GM23248 (cell line): ENCODE results near the gene NPR2. TPM values are rescaled to one million over a fixed set of nuclear protein-coding genes. Genes with fewer than 3 reads are reported as not detected.

Experiments used
- DNase-seq: peaks from one replicate; pipeline ENCODE4 v3.0.0-alpha.2; 2015
- H2AFZ ChIP-seq: fragments of 200-600 bp; sonication (generic); 2 replicates; pipeline ENCODE4 v1.6.1; 2016; ENCODE audit warnings: antibody characterized with exemption
- H3F3A ChIP-seq: fragments of 200-600 bp; sonication (generic); 2 replicates; pipeline ENCODE4 v1.6.1; 2016; ENCODE audit warnings: mild to moderate bottlenecking, antibody characterized with exemption, mixed run types; ENCODE audit not compliant: insufficient read depth
- H3K27ac ChIP-seq: fragments of 200-600 bp; sonication (generic); 2 replicates; pipeline ENCODE4 v1.5.1; 2016; ENCODE audit warnings: mild to moderate bottlenecking
- H3K27me3 ChIP-seq: fragments of 200-600 bp; sonication (generic); replicated peaks from 2 replicates; pipeline ENCODE4 v1.6.1; 2016; ENCODE audit warnings: mild to moderate bottlenecking; ENCODE audit not compliant: insufficient read depth
- H3K36me3 ChIP-seq: fragments of 200-600 bp; sonication (generic); 2 replicates; pipeline ENCODE4 v1.6.1; 2016; ENCODE audit warnings: low read depth, mild to moderate bottlenecking
- H3K4me1 ChIP-seq: fragments of 200-600 bp; sonication (generic); 2 replicates; pipeline ENCODE4 v1.6.1; 2016; ENCODE audit warnings: mild to moderate bottlenecking; ENCODE audit not compliant: insufficient read depth
- H3K4me2 ChIP-seq: fragments of 200-600 bp; sonication (generic); one replicate; pipeline ENCODE4 v1.6.1; 2016; ENCODE audit warnings: mild to moderate bottlenecking; ENCODE audit not compliant: unreplicated experiment
- H3K4me3 ChIP-seq: fragments of 200-600 bp; sonication (generic); 2 replicates; pipeline ENCODE4 v1.5.1; 2016; ENCODE audit warnings: mild to moderate bottlenecking
- H3K79me2 ChIP-seq: fragments of 200-600 bp; sonication (generic); 2 replicates; pipeline ENCODE4 v1.6.1; 2016; ENCODE audit warnings: mild to moderate bottlenecking; ENCODE audit not compliant: insufficient read depth
- H3K9ac ChIP-seq: fragments of 200-600 bp; sonication (generic); 2 replicates; pipeline ENCODE4 v1.6.1; 2016; ENCODE audit warnings: mild to moderate bottlenecking
- H3K9me2 ChIP-seq: fragments of 200-600 bp; sonication (generic); 2 replicates; pipeline ENCODE4 v1.6.1; 2016; ENCODE audit warnings: mixed run types, mild to moderate bottlenecking, moderate library complexity; ENCODE audit not compliant: insufficient read depth
- H3K9me3 ChIP-seq: fragments of 200-600 bp; sonication (generic); one replicate; pipeline ENCODE4 v1.6.1; 2017; ENCODE audit warnings: low read depth
- H4K20me1 ChIP-seq: fragments of 200-600 bp; sonication (generic); 2 replicates; pipeline ENCODE4 v1.6.0; 2016; ENCODE audit not compliant: insufficient read depth
- EZH2 ChIP-seq: fragments of 200-600 bp; sonication (generic); IDR thresholded peaks from 2 replicates; pipeline ENCODE4 v1.6.1; 2018; ENCODE audit warnings: antibody characterized with exemption, mild to moderate bottlenecking; ENCODE audit not compliant: insufficient read depth, poor library complexity, severe bottlenecking
- EZH2phosphoT487 ChIP-seq: fragments of 200-600 bp; sonication (generic); IDR thresholded peaks from 2 replicates; pipeline ENCODE4 v1.6.1; 2018; ENCODE audit warnings: antibody characterized with exemption, moderate library complexity, mild to moderate bottlenecking, low read depth; ENCODE audit not compliant: insufficient read depth
- WGBS, 2 experiments: methylation state at CpG; one replicate each; pipeline ENCODE4 v1.1.6; 2015 to 2017; ENCODE audit warnings: low lambda C conversion rate in 2 of 2, low coverage in 1 of 2; ENCODE audit errors: missing lambda C conversion rate in 2 of 2; 5-methylcytosine and 5-hydroxymethylcytosine counted together
- in situ Hi-C: fragments of 300-500 bp; cut with MboI; formaldehyde crosslinking; loops from 2 replicates; pipeline ENCODE4 v1.15.0; 2020
- polyA plus RNA-seq: library from polyadenylated mRNA; unstranded; fragments of >200 nt; fragmentation: Nextera tagmentation; extraction: Ambion mirVana; gene quantifications from 2 replicates; pipeline ENCODE4 v1.2.1, GENCODE V29; 2016
- small RNA-seq: library from RNA; depleted of rRNA; stranded (forward); fragments of <200 nt; gene quantifications from one replicate; pipeline ENCODE3, GENCODE V24; 2014; ENCODE audit warnings: low read depth, low replicate concordance
- total RNA-seq: library from RNA; depleted of rRNA; stranded (reverse); fragments of >200 nt; shearing (Covaris generic); gene quantifications from 2 replicates; pipeline ENCODE4 v1.2.3, GENCODE V29; 2014; rRNA removed

Gene NPR2
- total and polyA plus RNA-seq, 2 experiments from 2014 or later = 11.8 to 26.9 TPM

DNA sequence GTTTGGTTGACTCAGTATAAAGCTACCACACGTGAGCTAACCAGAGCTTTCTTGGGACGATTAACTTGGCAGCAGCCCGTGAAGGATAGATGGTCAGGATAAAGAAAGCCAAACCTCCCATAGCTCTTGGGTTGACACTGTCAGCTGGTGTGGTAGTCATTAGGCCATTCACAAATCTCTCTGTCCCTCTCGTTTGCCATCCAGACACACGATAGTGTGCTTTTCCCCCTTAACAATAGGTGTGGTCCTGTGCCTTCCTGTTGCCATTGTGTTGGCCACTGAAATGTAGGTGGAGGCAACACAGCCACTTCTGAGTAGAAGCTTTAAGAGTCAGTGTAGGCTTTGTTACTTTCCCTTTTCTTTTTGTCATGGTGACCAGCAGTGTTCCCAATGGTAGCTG, 67.1 kb downstream of the NPR2 start:
- Histone ChIP-seq H3K36me3 (no peaks in the 10 kb centered on the region), H3K9ac (no peak overlapping the region), H3K79me2 (no peaks in the 10 kb centered on the region), H4K20me1 (no peaks in the 10 kb centered on the region), H3K9me2 (no peaks in the 10 kb centered on the region), H3K4me2 (no peak overlapping the region), H3F3A (no peaks in the 10 kb centered on the region), H3K4me3 (no peak overlapping the region), H3K27ac (no peak overlapping the region), H3K9me3 (no peaks in the 10 kb centered on the region), H3K27me3 (peaks cover 15% of the 10 kb centered on the region), H3K4me1 (no peaks in the 10 kb centered on the region), H2AFZ (no peak overlapping the region)
- DNase-seq = no peak
- WGBS, 2 experiments = 45 to 52% methylated on average over 5 of the region's 5 CpGs
- TF ChIP-seq EZH2 (no peak), EZH2phosphoT487 (no peak)
- in situ Hi-C loops = no loop called here

Small RNA genes within 50 kb of the gene (small RNA-seq; reads per million reads assigned to genes)
- not detected for gene HINT2

Other genes with a start within 250 kb of the NPR2 start
- gene TESK1, start 186.3 kb upstream of the NPR2 start, total RNA-seq = 21.6 and 33.0 TPM in 2 replicates
- gene TESK1, start 186.3 kb upstream of the NPR2 start, polyA plus RNA-seq = 14.1 and 14.9 TPM in 2 replicates
- gene CD72, start 173.2 kb upstream of the NPR2 start, total RNA-seq = 3.9 TPM in 1 of 2 replicates, not detected in the other
- gene CD72, start 173.2 kb upstream of the NPR2 start, polyA plus RNA-seq = 1.6 and 1.9 TPM in 2 replicates
- not detected in 2 replicates for gene SIT1, start 140.7 kb upstream of the NPR2 start, total RNA-seq
- 0.58 TPM in 1 of 2 replicates, not detected in the other for gene SIT1, start 140.7 kb upstream of the NPR2 start, polyA plus RNA-seq
- 14,230 and 20,944 TPM in 2 replicates for gene RMRP, start 133.6 kb upstream of the NPR2 start, total RNA-seq
- not detected in 2 replicates for gene RMRP, start 133.6 kb upstream of the NPR2 start, polyA plus RNA-seq
- gene CCDC107, start 133.3 kb upstream of the NPR2 start, total RNA-seq = 20.5 and 28.6 TPM in 2 replicates
- gene CCDC107, start 133.3 kb upstream of the NPR2 start, polyA plus RNA-seq = 52.8 and 55.7 TPM in 2 replicates
- gene ARHGEF39, start 126.4 kb upstream of the NPR2 start, total RNA-seq = 0.13 and 2.1 TPM in 2 replicates
- 1.6 and 1.8 TPM in 2 replicates for gene ARHGEF39, start 126.4 kb upstream of the NPR2 start, polyA plus RNA-seq
- 3.4 and 4.3 TPM in 2 replicates for gene CA9, start 117.7 kb upstream of the NPR2 start, total RNA-seq
- 2.3 and 2.7 TPM in 2 replicates for gene CA9, start 117.7 kb upstream of the NPR2 start, polyA plus RNA-seq
- gene TPM2, start 101.7 kb upstream of the NPR2 start, total RNA-seq = 1,596 and 1,625 TPM in 2 replicates
- 3,527 and 3,584 TPM in 2 replicates for gene TPM2, start 101.7 kb upstream of the NPR2 start, polyA plus RNA-seq
- 527 and 566 TPM in 2 replicates for gene TLN1, start 59.4 kb upstream of the NPR2 start, total RNA-seq
- 198 and 202 TPM in 2 replicates for gene TLN1, start 59.4 kb upstream of the NPR2 start, polyA plus RNA-seq
- gene CREB3, start 58.9 kb upstream of the NPR2 start, total RNA-seq = 101 and 111 TPM in 2 replicates
- gene CREB3, start 58.9 kb upstream of the NPR2 start, polyA plus RNA-seq = 113 and 114 TPM in 2 replicates
- 20.3 and 30.0 TPM in 2 replicates for gene GBA2, start 42.4 kb upstream of the NPR2 start, total RNA-seq
- gene GBA2, start 42.4 kb upstream of the NPR2 start, polyA plus RNA-seq = 24.0 and 27.6 TPM in 2 replicates
- 19.1 and 20.0 TPM in 2 replicates for gene RGP1, start 42.3 kb upstream of the NPR2 start, total RNA-seq
- gene RGP1, start 42.3 kb upstream of the NPR2 start, polyA plus RNA-seq = 4.7 and 4.8 TPM in 2 replicates
- not detected in 2 replicates for gene MSMP, start 37.3 kb upstream of the NPR2 start, total RNA-seq
- gene MSMP, start 37.3 kb upstream of the NPR2 start, polyA plus RNA-seq = not detected in 2 replicates
- 0.76 and 0.97 TPM in 2 replicates for gene SPAG8, start 20.7 kb downstream of the NPR2 start, total RNA-seq
- 1.2 and 1.3 TPM in 2 replicates for gene SPAG8, start 20.7 kb downstream of the NPR2 start, polyA plus RNA-seq
- 16.7 and 30.6 TPM in 2 replicates for gene HINT2, start 23.5 kb downstream of the NPR2 start, total RNA-seq
- 50.7 and 60.5 TPM in 2 replicates for gene HINT2, start 23.5 kb downstream of the NPR2 start, polyA plus RNA-seq
- not detected in 2 replicates for gene FAM221B, start 37.1 kb downstream of the NPR2 start, total RNA-seq
- gene FAM221B, start 37.1 kb downstream of the NPR2 start, polyA plus RNA-seq = not detected in 2 replicates
- 3.7 and 3.9 TPM in 2 replicates for gene TMEM8B, start 37.6 kb downstream of the NPR2 start, total RNA-seq
- 4.0 and 4.9 TPM in 2 replicates for gene TMEM8B, start 37.6 kb downstream of the NPR2 start, polyA plus RNA-seq
- gene OR13J1, start 78.8 kb downstream of the NPR2 start, total RNA-seq = not detected in 2 replicates
- gene OR13J1, start 78.8 kb downstream of the NPR2 start, polyA plus RNA-seq = not detected in 2 replicates
- 0.76 and 1.2 TPM in 2 replicates for gene HRCT1, start 114.6 kb downstream of the NPR2 start, total RNA-seq
- gene HRCT1, start 114.6 kb downstream of the NPR2 start, polyA plus RNA-seq = 3.4 and 3.6 TPM in 2 replicates
- not detected in 2 replicates for gene SPAAR, start 117.9 kb downstream of the NPR2 start, total RNA-seq
- gene SPAAR, start 117.9 kb downstream of the NPR2 start, polyA plus RNA-seq = 0.23 and 0.39 TPM in 2 replicates
- 0.11 TPM in 1 of 2 replicates, not detected in the other for gene OR2S2, start 166.6 kb downstream of the NPR2 start, total RNA-seq
- 0.30 and 0.67 TPM in 2 replicates for gene OR2S2, start 166.6 kb downstream of the NPR2 start, polyA plus RNA-seq
- 113 and 127 TPM in 2 replicates for gene RECK, start 245.3 kb downstream of the NPR2 start, total RNA-seq
- 161 and 165 TPM in 2 replicates for gene RECK, start 245.3 kb downstream of the NPR2 start, polyA plus RNA-seq